Stimulated activated CD8-positive, alpha-beta memory T cell treated with anti-CD3 and anti-CD28 coated beads, Interleukin-4, amount 100 ng/mL, for 48 hours (primary cell): ENCODE data around the gene STAG3.

Experiments
- DNase-seq: peaks from one replicate; pipeline ENCODE4 v3.0.0-alpha.2; 2020

The STAG3 gene

DNA sequence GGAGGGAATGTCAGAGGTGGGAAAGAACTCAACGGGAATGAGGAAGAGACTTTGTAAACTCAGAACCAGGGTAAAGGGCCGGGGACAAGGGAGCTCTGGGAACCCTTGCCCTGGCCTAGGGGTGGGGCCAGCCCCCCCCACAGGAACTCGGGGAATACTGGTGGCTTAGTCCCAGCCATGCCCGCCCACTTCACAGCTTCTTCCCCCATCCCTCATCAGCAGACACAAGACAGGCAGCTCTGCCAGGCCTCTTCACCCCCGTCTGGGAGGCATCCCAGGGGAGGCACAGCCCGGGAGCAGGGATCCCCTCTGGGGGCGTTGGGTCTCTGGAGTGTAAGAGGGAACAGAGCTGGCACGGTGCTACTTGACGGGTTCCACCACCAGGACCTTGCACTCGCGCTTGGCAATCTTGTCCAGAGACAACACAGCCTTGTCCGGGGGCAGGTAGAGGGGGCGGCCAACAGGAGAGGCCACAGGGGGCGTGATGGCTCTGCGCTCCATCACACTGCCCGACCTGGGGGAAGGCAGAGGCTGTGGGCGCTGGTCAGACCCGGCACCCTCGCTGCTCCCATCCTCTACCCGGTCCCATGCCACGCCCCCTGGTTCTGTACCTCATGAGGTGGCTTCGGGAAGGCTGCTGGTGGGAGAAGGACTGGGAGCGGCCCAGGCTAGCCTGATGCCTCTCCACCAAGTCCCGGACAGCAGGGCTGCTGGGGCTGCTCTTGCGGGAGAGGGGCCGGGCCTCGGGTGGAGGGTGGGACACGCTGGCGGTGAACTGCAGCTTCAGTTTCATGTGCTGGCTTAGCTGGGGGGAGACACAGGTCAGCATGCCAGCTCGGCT is 22.8 kb upstream of the STAG3 start:
- no peak for DNase-seq

- DNase-seq, result no peak
These were observed 22.0 kb upstream of the STAG3 start for GRCh38 chr7:100155553-100156317.

DNA sequence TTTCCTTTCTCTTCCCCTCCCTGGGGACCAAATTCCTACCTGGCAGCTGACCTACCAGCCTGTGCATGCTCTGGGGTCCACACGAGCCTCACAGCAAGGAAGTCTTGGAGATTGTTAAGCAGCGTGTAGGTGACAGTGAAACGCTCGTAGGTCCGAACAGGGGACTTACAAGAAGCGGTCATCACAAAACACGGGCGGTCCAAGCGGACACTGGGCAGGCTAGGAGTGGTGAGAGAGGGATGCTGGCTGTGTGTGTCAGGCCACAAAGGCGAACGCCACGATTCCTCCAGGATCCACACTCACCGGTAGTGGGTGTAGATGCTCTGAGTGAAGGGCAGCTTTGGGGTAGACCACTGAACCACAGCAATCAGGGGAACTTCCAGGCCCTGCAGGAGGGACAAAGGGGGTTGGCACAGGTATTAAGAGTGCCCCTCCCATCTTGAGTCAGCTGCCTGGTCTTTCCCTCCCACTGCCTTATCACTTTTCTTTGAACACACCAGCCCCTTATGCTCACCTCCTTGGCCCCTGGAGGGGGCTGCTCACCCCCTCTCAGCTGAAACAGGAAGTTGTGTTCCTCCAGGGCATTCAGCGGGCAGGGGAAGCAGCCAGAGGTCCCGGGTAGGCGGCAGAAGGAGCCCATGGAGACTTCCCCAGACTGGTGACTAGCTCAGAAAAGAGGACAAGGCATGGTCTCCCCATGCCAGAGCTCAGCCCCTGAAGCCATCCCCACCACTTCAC is 21.2 kb upstream of the STAG3 start:
- no peak for DNase-seq

DNA sequence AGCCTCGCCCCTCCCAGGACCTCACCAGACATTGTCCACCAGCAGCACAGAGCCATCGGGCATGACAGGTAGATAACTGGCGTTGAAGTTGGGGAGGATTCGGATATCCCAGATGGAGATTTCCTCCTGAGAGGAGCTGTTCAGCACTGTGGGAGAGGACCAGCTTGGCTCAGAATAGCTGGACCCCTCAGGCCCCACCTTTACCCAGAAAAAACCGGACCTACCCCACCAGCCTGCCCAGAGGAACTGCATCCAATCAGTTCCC is 20.7 kb upstream of the STAG3 start:
- DNase-seq, result no peak

GRCh38 chr7:100157334-100158228 is 20.1 kb upstream of the STAG3 start:
- no peak for DNase-seq

DNA sequence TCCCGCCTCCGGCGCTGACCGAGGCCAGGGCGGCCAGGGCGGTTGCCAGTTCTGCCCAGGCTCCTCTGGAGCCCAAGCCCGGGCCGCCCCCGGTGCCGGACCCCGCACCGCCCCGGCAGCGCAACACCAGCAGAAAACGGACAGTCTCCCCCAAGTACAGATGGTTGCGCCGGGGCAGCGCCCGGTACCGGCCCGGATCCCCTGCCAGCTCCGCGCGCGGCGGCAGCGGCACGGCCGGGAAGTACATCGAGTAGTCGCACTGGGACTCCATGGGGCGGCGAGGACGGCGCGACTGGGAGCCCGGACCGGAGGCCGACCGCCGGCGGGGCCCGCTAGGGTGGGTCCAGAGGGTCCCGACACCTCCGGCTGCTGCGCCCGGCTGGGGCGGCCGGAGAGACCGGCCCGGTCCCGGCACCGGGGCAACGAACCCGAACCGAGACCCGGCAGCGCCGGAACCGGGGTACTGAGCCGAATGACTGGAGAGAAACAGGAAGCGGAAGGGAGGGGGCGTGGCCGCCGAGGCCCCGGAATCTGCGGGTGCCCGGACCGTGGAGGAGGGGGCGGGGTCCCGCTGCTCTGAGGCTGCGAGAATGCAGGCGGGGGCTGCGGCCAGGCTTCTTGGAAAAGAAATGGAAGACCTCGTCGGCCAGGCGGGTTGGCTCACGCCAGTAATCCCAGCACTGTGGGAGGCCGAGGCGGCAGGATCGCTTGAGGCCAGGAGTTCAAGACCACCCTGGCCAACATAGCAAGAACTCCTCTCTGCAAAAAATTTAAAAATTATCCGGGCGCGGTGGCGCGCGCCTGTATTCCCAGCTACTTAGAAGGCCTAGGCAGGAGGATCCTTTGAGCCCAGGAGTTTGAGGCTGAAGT is 19.3 kb upstream of the STAG3 start, which contains the start of gene TRAPPC14:
TRAPPC14 (minus strand) TSS at position 495 of the 870 bp plus-strand sequence; CDS start at position 271, 224 bp downstream.
- peak; percentile 97 for DNase-seq

DNA sequence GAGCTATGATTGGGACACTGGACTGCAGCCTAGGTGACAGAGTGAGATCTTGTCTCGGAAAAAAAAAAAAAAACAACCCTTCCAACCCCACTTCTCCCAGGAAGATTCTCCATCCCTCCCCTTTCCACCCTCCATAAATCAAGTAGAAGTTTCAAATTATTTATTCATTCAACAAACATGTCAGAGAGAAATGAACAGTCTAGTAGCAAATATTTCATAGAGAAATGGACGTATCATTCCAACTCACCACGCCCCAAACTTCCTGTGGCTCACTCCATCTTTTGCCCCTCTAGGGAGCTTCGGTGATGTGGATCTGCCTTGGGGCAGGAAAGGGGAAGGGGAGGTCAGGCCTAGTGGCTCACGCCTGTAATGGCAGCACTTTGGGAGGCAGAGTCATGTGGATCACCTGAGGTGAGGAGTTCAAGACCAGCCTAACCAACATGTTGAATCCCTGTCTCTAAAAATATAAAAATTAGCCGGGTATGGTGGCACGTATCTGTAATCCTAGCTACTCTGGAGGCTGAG is 18.6 kb upstream of the STAG3 start:
- no peak for DNase-seq

- DNase-seq, result no peak
These were observed 17.7 kb upstream of the STAG3 start for GRCh38 chr7:100160067-100160466.

GRCh38 chr7:100163006-100163531 is 14.6 kb upstream of the STAG3 start:
- no peak for DNase-seq

GRCh38 chr7:100163871-100164270 is 13.8 kb upstream of the STAG3 start:
- DNase-seq, result no peak

GRCh38 chr7:100166317-100166940 is 11.3 kb upstream of the STAG3 start:
- DNase-seq, result peak; percentile 60

DNA sequence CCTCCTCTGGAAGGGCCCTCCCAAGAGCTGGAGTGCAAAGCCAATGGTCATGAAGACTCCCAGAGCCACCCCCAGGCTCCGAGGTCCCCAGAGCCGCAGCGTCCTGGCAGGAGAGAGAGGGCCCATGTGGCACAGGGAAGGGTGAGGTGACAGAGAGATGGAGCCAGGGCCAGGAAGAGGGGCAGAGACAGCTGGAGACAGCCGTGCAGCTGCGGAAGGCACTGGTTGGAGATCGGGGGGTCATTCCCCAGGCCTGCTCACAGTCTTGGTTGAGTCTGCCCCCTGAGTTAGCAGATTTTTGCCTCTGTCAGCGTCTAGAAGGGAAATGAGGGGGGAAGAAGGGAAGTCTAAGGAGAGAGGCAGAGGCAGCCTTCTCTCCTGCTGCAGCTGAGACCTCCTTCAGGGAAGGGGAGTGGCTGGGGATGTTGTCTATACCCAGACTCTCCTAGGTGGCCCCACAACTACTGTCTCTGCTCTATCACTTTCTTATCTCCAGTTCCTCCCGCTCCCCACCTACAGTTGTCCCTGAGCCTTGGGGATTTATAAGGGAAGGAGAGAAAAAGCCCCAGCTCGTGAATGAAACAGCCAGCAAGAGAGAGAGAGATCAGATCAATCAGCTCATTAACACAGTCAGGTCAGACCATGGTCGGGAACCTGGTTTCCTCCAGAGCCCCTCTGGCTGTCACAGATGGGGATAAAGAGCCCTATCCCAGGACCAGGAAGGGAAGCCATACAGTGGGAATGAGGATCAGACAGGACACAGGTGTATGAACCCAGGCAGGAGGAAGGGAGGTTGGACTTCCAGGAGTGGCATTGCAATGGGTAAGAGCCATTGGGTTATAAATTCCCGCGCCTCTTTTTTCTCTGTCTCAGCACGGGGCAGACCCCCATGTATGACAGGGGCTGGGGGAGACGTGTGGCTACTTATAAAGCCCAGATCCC is 10.5 kb upstream of the STAG3 start:
- DNase-seq, result no peak

DNA sequence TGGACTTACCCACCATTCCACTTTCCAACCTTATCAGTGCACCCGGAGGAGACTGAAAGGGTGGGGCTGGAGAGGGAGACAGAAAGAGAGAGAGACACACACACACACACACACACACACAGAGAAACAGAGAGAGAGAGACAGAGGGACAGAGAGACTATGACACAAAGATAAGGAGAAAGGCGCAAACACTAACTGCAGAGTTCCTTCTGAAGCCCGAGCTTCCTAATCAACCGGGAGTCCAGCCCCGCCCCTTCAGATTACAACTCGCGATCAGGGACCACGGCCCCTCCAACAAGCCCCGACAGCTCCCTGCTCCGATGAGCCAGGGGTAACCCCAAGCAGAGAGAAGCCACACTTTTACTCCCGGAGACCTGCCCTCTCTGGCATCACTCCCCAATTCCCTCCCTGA is 9.8 kb upstream of the STAG3 start:
- no peak for DNase-seq

- DNase-seq, result no peak
These were observed 8.4 kb upstream of the STAG3 start for GRCh38 chr7:100169147-100169850.

DNA sequence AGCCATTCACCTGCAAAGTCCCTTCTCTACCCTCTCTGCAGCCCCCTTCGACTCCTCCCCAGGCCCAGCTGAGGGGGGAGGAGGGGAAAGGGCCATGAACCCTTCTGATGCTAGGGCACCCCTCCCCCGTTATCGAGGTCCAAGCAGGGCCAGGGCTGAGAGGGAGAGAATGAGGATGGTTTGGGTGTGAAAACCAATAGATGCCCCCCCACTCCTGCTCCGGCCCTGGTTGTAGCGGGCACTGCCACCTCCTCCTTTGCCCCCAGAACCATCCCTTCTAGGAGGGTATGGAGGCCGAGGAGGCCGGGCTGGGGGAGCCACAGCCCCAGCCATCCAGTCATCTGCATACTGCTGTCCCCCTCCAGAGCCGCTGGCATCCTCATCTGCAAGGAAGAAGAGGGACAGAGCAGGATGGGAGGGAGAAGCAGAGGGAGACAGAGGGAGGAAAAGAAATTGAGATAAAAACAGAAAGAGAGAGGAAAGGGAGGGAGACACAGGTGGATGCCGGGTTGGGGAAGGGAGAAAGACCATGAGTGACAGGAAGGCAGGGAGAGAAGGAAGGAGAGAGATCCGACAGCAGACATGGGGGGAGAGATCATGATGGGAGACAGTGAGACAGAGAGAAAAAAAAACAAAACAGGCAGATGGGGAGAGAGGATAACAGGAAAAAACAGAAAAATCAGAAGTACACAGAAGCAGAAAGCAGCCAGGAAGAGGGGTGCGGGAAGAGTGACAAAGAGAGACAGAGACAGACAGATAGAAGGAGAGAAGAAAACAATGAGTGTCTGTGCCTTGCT is 7.4 kb upstream of the STAG3 start:
- DNase-seq, result no peak

DNA sequence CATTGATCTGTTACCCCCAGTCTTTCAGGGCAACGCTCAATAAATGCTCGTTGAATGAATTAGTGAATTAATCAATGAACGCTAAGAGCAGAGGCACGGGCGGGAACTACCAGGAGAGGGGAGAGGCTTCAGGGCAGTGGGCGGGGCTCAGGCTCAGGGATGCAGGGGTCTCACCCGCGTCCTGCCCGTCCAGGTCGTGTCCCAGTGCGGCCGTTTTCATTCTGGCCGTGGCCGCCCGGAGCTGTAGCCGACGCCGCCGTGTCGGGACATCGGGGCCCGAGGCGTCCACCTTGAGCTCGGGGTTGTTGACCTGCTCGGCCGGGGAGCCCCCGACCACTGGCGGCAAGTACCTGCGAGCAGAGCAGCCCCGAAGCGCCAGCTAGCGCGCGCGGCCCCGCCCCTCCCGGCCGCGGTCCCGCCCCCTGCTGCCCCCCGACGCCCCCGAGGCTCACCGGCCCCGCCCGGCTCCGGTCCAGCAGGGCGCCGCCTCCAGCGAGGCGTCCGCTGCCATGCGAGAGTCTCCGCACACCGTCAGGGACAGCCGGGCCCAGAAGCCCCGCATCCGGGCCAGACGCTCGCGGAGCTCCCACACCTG is 6.5 kb upstream of the STAG3 start:
- no peak for DNase-seq

GRCh38 chr7:100171840-100172239 is 5.9 kb upstream of the STAG3 start:
- no peak for DNase-seq
